ENCODE measurements around the gene FILIP1. TPM values are rescaled to one million over a fixed set of nuclear protein-coding genes. Genes with fewer than 3 reads are reported as not detected.

Gene FILIP1
- total and polyA plus RNA-seq, 2 of the 4 experiments (the other 2 are of a cell fraction) = under 0.01 to 0.03 TPM

GRCh38 chr6:75484535-75484934 lies 9.1 kb downstream of the FILIP1 start:
- H3K9ac ChIP-seq (ENCODE audit: low read depth, low read length) = no peak overlapping the region
- ATAC-seq (ENCODE audit: low read depth) (no peak), DNase-seq (no peak)
- no peak overlapping the region for H2AK5ac ChIP-seq (ENCODE audit: low read depth, low read length)
- H2BK20ac ChIP-seq (ENCODE audit: low read depth, low read length) = no peak overlapping the region
- H3K14ac ChIP-seq (replicated peaks; ENCODE audit: low read depth, low read length) = no peak overlapping the region
- H3K27ac ChIP-seq (ENCODE audit: insufficient read depth, low read length) = no peak overlapping the region
- ChIA-PET CTCF (interaction anchor here (0.7 kb wide), 1 partner anchor 28 kb away, joined by 4 read pairs; no protein-coding TSS in a partner anchor), POLR2A (ENCODE audit: unreplicated experiment) (no interaction called here)
- no TSS peak for BruUV-seq (replicated peaks)
- no peak overlapping the region for H3K23ac ChIP-seq (ENCODE audit: low read depth, low read length)
- no peak overlapping the region for H4K5ac ChIP-seq (ENCODE audit: low read depth, low read length)
- no peak overlapping the region for H4K8ac ChIP-seq (ENCODE audit: low read depth in 2 of 2, low read length in 2 of 2)
- in situ Hi-C loops (cut with MboI; ENCODE audit: low sequenced_read_pairs) = no loop called here
- no peak overlapping the region for H2BK15ac ChIP-seq (ENCODE audit: low read depth, low read length)
- H3K27me3 ChIP-seq (ENCODE audit: control insufficient read depth, insufficient read depth, low read length) = no peaks in the 10 kb centered on the region; the same call in 1 of the 2 replicates
- intact Hi-C loops (cut with micrococcal nuclease) = no loop called here
- H2AFZ ChIP-seq (replicated peaks; ENCODE audit: low read length, poor library complexity) = no peak overlapping the region
- H2AK9ac ChIP-seq (replicated peaks; ENCODE audit: low read depth, low read length, poor library complexity) = no peak overlapping the region
- dilution Hi-C loops (cut with HindIII; ENCODE audit: low sequenced_read_pairs, unreplicated experiment) = no loop called here
- H3K79me1 ChIP-seq (ENCODE audit: low read depth in 1 of 2, low read length in 2 of 2) = no peaks in the 10 kb centered on the region
- H2BK120ac ChIP-seq (ENCODE audit: low read depth, low read length) = no peak overlapping the region
- H2BK5ac ChIP-seq (ENCODE audit: low read depth, low read length, poor library complexity, severe bottlenecking) = no peak overlapping the region
- peaks cover 9% of the 10 kb centered on the region for H3K4me1 ChIP-seq (ENCODE audit: control insufficient read depth, insufficient read depth, low read length)
- no peak overlapping the region for H4K91ac ChIP-seq (ENCODE audit: insufficient read depth, low read depth, low read length)
- no peak overlapping the region for H3K18ac ChIP-seq (ENCODE audit: low read depth, low read length)
- no peak overlapping the region for H3K4me3 ChIP-seq (ENCODE audit: insufficient read depth, low read depth, low read length)
- H3K4me2 ChIP-seq (ENCODE audit: low read depth, low read length) = no peak overlapping the region
- no peak overlapping the region for H3K4ac ChIP-seq (ENCODE audit: low read depth, low read length)
- H3K9me3 ChIP-seq (ENCODE audit: control insufficient read depth, insufficient read depth, low read length) = no peaks in the 10 kb centered on the region
- H3K36me3 ChIP-seq (ENCODE audit: control insufficient read depth, insufficient read depth, low read length) = no peaks in the 10 kb centered on the region
- H3K9me1 ChIP-seq (ENCODE audit: insufficient read depth, low read length) = peaks cover 4% of the 10 kb centered on the region
- H3K56ac ChIP-seq (ENCODE audit: extremely low read depth, insufficient read depth, low read length) = no peak overlapping the region
- TF ChIP-seq SMC3 (IDR thresholded peaks at IDR 0.05; ENCODE audit: low read depth, low read length) = no peak
- no peak for TF ChIP-seq NFE2L2 (IDR thresholded peaks at IDR 0.05; ENCODE audit: low read depth, low read length)
- no peak for TF ChIP-seq USF2 (IDR thresholded peaks at IDR 0.05; ENCODE audit: low read depth, low read length)
- TF ChIP-seq RCOR1 (IDR thresholded peaks at IDR 0.05; ENCODE audit: insufficient replicate concordance, low read length) = no peak
- no peak for TF ChIP-seq BHLHE40 (IDR thresholded peaks at IDR 0.05; ENCODE audit: low read depth, low read length)
- H4K20me1 ChIP-seq (ENCODE audit: insufficient read depth, low read length) = no peaks in the 10 kb centered on the region

Measured in IMR-90 (cell line).